Hepatocyte (in vitro differentiated cells): Measurements from ENCODE around the gene SLC25A34.

Experiments
- CTCF ChIP-seq: fragments of 200-600 bp; sonication (generic); IDR thresholded peaks from 2 replicates; pipeline ENCODE4 v1.5.1; 2016; ENCODE audit warnings: antibody characterized with exemption, mild to moderate bottlenecking; ENCODE audit not compliant: poor library complexity
- EZH2 ChIP-seq: fragments of 200-600 bp; sonication (generic); IDR thresholded peaks from 2 replicates; pipeline ENCODE4 v1.6.1; 2016; ENCODE audit warnings: antibody characterized with exemption, mild to moderate bottlenecking, borderline replicate concordance
- EZH2phosphoT487 ChIP-seq: fragments of 200-600 bp; sonication (generic); IDR thresholded peaks from one replicate; pipeline ENCODE4 v1.6.1; 2018; ENCODE audit warnings: antibody characterized with exemption, mild to moderate bottlenecking, low read depth, moderate library complexity; ENCODE audit not compliant: unreplicated experiment, severe bottlenecking

GRCh38 chr1:15735304-15736037, 587 bp upstream of the SLC25A34 start:
- TF ChIP-seq EZH2phosphoT487 (no peak), CTCF (no peak), EZH2 (no peak)
